Ovary (tissue), 9 donors: ENCODE data around the gene PROZ. TPM values are rescaled to one million over a fixed set of nuclear protein-coding genes. Genes with fewer than 3 reads are reported as not detected.

Experiments
- DNase-seq, 5 donors: peaks; one replicate each; pipeline ENCODE4 v3.0.0-alpha.2; 2019 to 2020
- H3K27ac ChIP-seq, 2 donors: fragments of 200-600 bp; one replicate each; pipeline versions ENCODE4 v1.5.1 to v1.8.0; 2019 to 2022
- H3K27me3 ChIP-seq: fragments of 200-600 bp; one replicate; pipeline ENCODE4 v1.8.0; 2022
- H3K36me3 ChIP-seq: fragments of 200-600 bp; sonication (generic); one replicate; pipeline ENCODE4 v1.5.1; 2019
- H3K4me1 ChIP-seq: one replicate; pipeline ENCODE4 v1.8.1; 2013; ENCODE audit warnings: mild to moderate bottlenecking, moderate library complexity; ENCODE audit not compliant: insufficient read depth
- H3K4me3 ChIP-seq: fragments of 200-600 bp; sonication (generic); one replicate; pipeline ENCODE4 v1.5.1; 2017
- H3K9me3 ChIP-seq, 2 donors: fragments of 200-600 bp in 1 of 2; sonication (generic) in 1 of 2; one replicate each; pipeline versions ENCODE4 v1.5.1 to v1.8.1; 2013 to 2019; ENCODE audit warnings: mild to moderate bottlenecking in 1 of 2, moderate library complexity in 1 of 2
- EP300 ChIP-seq: sonication (generic); formaldehyde crosslinking; IDR thresholded peaks from one replicate; pipeline ENCODE4 v1.6.1; 2017; ENCODE audit warnings: antibody characterized with exemption
- POLR2A ChIP-seq: fragments of 450-650 bp; IDR thresholded peaks from one replicate; pipeline ENCODE4 v1.6.1; 2017; ENCODE audit warnings: antibody characterized with exemption, mild to moderate bottlenecking, moderate library complexity
- WGBS, 3 donors: extraction: QIAGEN DNeasy Blood & Tissue Kit in 1 of 3; methylation state at CpG; one replicate each; pipeline versions ENCODE4 v1.1.5 to v1.1.7; 2013 to 2017; 5-methylcytosine and 5-hydroxymethylcytosine counted together
- intact Hi-C, 4 donors: fragments of 100-400 bp; cut with DNase I; formaldehyde crosslinking; loops; one replicate each; pipeline versions ENCODE4 v1.11.0 to v1.15.1; 2022 to 2023
- polyA plus RNA-seq, 2 donors: library from polyadenylated mRNA; stranded (reverse); fragments of 200-250 nt in 1 of 2; fragments of 350-450 nt in 1 of 2; fragmentation: Illumina TruSeq in 1 of 2; extraction: RNeasy Lipid Tissue Mini Kit (QIAGEN cat#74804) in 1 of 2; gene quantifications; one replicate each; pipeline ENCODE4 v1.2.3, GENCODE V29; 2013 to 2014
- total RNA-seq, 7 donors: library from RNA; depleted of rRNA in 2 of 7; stranded (reverse); fragments of >200 nt in 2 of 7; fragmentation: NEBNext Ultra II Directional in 3 of 7; extraction: Animal tissue kit (Norgen Biotek cat#: 25700) in 3 of 7; gene quantifications; one replicate each; pipeline versions ENCODE4 v1.1.0 to v1.2.4, GENCODE V29; 2016 to 2023
- TF ChIP-seq, protein P1 (sequence below), 3 donors: fragments of 450-650 bp in 2 of 3; fragments of 200-600 bp in 1 of 3; IDR thresholded peaks; one replicate each; pipeline versions ENCODE4 v1.5.1 to v1.8.0; 2016 to 2022; ENCODE audit warnings: antibody characterized with exemption in 3 of 3, mild to moderate bottlenecking in 1 of 3
- donor health status: DM: no; HTN: no; CAD: no; lungs with moderate emphysema.
- donor health status: DM: no; HTN: no; CAD: no.
- donor health status: Bipolar disorder and iron deficiency.
- donor health status: DM: yes; HTN: yes; CAD: no.
- donor health status: DM: no; HTN: no; CAD: no.
- donor health status: DM: yes; HTN: yes; CAD: no.

The PROZ gene
- total and polyA plus RNA-seq, 9 donors: not detected

DNA sequence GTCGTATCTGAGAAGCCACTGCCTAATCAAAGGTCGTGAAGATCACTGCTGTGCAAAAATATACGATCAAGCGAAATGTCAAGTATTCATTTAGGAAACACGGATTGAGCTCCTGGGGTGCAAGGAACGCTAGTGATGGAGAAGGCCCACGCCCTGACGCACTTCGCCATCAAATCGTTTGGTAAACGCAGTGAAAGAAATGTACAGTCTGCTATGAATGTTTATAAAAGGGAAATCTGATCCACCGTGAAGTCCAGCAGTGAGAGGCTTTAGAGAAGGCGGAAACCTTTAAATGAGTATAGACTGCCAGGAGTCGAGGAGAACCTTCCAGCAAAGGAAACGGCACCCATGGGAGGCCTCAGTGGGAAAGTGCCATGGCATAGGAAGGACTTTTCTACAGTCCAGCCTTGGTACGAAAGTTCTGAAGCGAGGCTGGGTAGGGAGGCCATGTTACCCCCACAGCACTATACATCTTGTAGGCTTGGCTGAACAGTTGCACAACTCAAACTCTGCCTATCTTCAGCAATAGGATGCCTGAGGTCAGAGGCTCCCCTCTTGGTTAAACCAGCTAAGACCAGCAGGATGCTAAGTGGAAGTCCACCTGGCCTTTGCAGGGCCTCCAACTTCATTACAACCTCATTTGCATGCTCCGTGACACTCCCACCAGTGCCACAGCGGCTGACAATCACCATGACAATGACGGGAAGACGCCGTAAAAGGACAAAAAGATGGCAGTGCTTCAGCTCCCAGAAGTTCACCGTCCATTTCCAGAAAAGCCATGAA lies 29.6 kb downstream of the PROZ start:
- no peak for DNase-seq
- no peak overlapping the region for H3K27ac ChIP-seq
- H3K36me3 ChIP-seq: no peaks in the 10 kb centered on the region

DNA sequence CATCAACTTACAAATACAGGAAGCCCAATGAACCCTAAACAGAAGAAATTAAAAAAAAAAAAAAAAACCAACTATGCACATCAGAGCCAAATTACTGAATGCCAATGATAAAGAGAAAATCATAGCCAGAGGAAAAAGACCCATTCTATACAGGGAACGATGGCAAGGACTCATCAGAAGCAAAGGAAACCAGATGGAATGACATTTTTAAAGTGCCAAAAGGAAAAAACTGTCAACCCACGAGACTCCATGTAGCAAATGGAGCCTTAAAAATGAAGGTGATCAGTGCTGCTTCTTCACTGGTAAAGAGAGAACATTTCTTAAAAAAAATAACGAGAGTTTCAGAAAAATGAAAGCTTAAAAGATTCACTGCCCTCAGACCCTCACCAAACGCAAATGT lies 31.7 kb downstream of the PROZ start:
- Histone ChIP-seq H3K4me3 (no peak overlapping the region), H3K9me3 (no peaks in the 10 kb centered on the region), H3K27me3 (no peaks in the 10 kb centered on the region), H3K4me1 (no peaks in the 10 kb centered on the region), H3K27ac (no peak overlapping the region), H3K36me3 (no peaks in the 10 kb centered on the region)
- no peak for DNase-seq
- 61 to 75% (median 72%) methylated on average over 4 of the region's 4 CpGs for WGBS, 3 donors
- TF ChIP-seq POLR2A: no peak
- no peak for TF ChIP-seq EP300
- TF ChIP-seq, protein P1, sequence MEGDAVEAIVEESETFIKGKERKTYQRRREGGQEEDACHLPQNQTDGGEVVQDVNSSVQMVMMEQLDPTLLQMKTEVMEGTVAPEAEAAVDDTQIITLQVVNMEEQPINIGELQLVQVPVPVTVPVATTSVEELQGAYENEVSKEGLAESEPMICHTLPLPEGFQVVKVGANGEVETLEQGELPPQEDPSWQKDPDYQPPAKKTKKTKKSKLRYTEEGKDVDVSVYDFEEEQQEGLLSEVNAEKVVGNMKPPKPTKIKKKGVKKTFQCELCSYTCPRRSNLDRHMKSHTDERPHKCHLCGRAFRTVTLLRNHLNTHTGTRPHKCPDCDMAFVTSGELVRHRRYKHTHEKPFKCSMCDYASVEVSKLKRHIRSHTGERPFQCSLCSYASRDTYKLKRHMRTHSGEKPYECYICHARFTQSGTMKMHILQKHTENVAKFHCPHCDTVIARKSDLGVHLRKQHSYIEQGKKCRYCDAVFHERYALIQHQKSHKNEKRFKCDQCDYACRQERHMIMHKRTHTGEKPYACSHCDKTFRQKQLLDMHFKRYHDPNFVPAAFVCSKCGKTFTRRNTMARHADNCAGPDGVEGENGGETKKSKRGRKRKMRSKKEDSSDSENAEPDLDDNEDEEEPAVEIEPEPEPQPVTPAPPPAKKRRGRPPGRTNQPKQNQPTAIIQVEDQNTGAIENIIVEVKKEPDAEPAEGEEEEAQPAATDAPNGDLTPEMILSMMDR (IDR thresholded peaks at IDR 0.05): no peak
- intact Hi-C loops: no loop called here

More for the DNA sequence above, 29.6 kb downstream of the PROZ start:
- intact Hi-C loops: no loop called here
- no peaks in the 10 kb centered on the region for H3K27me3 ChIP-seq
- no peak for TF ChIP-seq POLR2A
- no peak for TF ChIP-seq EP300
- TF ChIP-seq, protein P1 (IDR thresholded peaks at IDR 0.05): no peak
- WGBS, 3 donors: 94 to 95% (median 94%) methylated on average over 23 of the region's 23 CpGs
- H3K9me3 ChIP-seq: no peaks in the 10 kb centered on the region
- no peaks in the 10 kb centered on the region for H3K4me1 ChIP-seq
- no peak overlapping the region for H3K4me3 ChIP-seq

DNA sequence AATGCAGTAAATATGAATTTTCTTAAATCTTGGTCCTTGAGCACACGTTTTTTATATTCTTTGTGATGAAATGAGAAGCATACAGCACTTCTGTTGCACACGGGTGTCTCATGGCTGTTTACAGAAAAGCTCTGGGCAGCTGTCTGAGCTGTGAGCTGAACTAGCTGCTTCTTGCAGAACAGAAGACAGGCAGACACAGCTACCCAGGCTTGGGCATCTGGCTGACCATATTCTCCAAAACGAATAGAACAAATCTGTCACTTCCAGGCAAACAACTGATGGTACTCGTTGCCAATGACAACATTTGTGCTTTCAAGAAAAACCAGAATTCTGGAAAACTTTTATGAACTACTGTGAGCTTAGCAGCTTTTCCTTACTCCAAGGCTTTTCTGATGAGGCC lies 33.8 kb downstream of the PROZ start:
- intact Hi-C loops: no loop called here
- 51 to 67% (median 67%) methylated on average over 4 of the region's 4 CpGs for WGBS, 3 donors
- Histone ChIP-seq H3K4me1 (no peaks in the 10 kb centered on the region), H3K36me3 (no peaks in the 10 kb centered on the region), H3K27me3 (no peaks in the 10 kb centered on the region), H3K9me3 (no peaks in the 10 kb centered on the region), H3K4me3 (no peak overlapping the region), H3K27ac (no peak overlapping the region)
- no peak for TF ChIP-seq POLR2A
- TF ChIP-seq EP300: no peak
- TF ChIP-seq, protein P1 (IDR thresholded peaks at IDR 0.05): no peak
- no peak for DNase-seq

DNA sequence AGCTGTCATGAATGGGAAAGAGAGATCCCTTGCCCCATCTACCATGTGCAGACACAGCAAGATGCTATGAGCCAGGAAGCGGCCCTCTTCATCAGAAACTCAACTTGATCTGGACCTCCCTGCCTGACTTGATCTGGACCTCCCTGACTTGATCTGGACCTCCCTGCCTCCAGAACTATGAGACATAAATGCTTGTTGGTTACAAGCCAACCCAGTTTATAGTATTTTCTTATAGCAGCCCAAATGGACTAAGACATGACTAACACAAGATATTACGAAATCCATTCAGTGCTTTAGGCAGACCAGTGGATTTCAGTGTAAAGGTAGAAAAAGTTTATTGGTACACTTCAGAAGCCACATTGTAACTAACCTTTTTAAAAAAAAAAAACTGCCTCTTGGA lies 34.5 kb downstream of the PROZ start:
- TF ChIP-seq EP300 (no peak), POLR2A (no peak)
- TF ChIP-seq, protein P1 (IDR thresholded peaks at IDR 0.05): no peak
- intact Hi-C loops: no loop called here
- 89 to 98% (median 97%) methylated on average over 2 of the region's 2 CpGs for WGBS, 3 donors
- Histone ChIP-seq H3K9me3 (no peaks in the 10 kb centered on the region), H3K4me3 (no peak overlapping the region), H3K36me3 (no peaks in the 10 kb centered on the region), H3K4me1 (no peaks in the 10 kb centered on the region), H3K27me3 (no peaks in the 10 kb centered on the region), H3K27ac (no peak overlapping the region)
- DNase-seq: no peak
